Forelimb muscle (tissue), 1 donor: ENCODE results near the gene PRPF38A. TPM values are rescaled to one million over a fixed set of nuclear protein-coding genes. Genes with fewer than 3 reads are reported as not detected.
"Not testable (repeated sequence)": the region's sequence is repeated elsewhere in the genome, so short reads cannot be mapped to it uniquely, and the experiment has no call there.

Experiments used
- DNase-seq: peaks from one replicate; pipeline ENCODE4 v3.0.0-alpha.2; 2013; ENCODE audit warnings: low read depth
- polyA plus RNA-seq: library from polyadenylated mRNA; unstranded; fragments of 120-200 nt; gene quantifications from one replicate; pipeline ENCODE4 v1.2.1, GENCODE V29; 2013; ENCODE audit not compliant: insufficient read length

The PRPF38A gene
- 44.8 TPM for polyA plus RNA-seq

- DNase-seq = peak; percentile 93
Observed at GRCh38 chr1:52404116-52404974, at the start of gene PRPF38A, which contains the start of gene ORC1. Gene PRPF38A (plus strand): TSS chr1:52404602. CDS start chr1:52404750, 148 bp downstream. Gene ORC1 (minus strand): TSS chr1:52404423. CDS start chr1:52402223, 2,200 bp downstream.

DNA sequence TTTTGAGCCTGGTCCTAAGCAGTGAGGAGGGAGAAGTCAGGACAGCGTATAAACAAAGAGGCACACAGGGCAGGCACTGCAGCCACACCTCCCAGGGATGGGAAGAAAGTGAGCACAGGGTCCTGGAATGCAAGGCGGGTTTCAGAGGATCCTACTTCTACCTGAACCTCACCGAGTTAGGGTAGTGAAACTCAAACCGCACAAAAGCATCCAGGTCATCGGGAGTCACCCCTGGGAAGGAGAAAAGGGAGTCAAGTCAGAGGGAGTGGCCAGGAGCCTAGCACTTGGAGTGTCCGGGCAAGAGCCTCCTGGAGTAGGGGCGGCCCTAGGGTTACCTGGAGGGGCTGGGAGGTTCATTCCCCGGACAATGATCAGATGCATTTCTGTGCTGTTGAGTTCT lies 49.0 kb upstream of the PRPF38A start:
- DNase-seq = no peak

DNA sequence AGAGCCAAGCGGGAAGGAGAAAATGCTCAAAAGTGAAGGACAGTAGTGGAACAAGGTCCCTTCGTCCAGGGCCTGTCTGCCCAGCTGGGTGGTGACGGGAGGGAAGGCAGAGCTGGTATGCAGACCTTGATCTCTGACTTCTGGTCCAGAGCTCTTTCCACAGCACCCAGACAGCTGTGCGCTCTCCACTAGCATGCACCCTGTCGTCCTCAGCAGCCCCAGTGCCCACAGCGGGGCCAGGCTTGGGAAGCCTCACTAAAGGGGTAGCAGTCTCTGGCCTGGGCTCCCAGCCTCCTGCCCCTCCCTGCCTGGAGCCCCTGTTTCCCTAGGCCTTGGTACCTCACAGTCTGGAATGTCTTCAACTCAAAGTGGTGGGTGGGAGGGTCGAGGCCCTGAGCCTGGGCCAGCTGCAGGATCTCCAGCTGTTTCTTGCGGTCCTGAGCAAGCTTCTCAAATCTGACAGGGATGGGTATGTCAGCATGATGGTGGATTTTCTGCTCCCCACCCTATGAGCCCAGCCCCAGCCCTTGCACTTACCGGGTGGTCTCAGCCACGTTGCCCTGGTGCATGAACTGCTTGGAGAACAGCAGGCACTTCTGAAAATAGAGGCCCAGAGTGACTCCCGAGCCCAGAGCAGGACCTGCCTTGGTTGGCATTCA lies 48.4 kb upstream of the PRPF38A start:
- DNase-seq = no peak

DNA sequence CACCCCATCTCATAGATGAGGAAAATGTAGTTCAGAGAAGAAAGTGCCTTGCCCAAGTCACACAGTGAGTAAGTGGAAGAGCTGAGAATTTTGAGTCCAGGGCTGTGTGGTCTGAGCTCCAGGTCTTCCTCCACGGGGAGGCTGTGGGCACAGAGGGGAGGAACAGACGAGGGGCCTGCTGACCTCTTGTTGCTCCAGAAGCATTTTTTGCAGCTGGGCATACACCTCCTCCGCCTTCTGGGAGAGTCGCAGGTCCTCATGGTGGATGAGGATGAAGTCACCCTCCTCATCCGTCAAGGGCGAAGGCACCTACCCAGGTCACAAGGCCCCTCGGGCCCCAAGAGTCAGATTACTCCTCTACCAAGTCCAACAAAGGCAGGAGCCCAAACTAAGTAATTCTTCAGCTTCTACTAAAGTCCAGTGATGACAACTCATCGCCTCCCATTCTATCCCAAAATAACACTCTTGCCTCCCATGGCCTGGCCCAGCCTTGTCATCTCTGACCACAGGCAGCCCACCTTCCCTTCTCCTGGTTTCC lies 47.5 kb upstream of the PRPF38A start:
- no peak for DNase-seq

- no peak for DNase-seq
Observed at GRCh38 chr1:52357397-52357796, 47.0 kb upstream of the PRPF38A start.

GRCh38 chr1:52358851-52359497 lies 45.4 kb upstream of the PRPF38A start:
- DNase-seq = no peak

DNA sequence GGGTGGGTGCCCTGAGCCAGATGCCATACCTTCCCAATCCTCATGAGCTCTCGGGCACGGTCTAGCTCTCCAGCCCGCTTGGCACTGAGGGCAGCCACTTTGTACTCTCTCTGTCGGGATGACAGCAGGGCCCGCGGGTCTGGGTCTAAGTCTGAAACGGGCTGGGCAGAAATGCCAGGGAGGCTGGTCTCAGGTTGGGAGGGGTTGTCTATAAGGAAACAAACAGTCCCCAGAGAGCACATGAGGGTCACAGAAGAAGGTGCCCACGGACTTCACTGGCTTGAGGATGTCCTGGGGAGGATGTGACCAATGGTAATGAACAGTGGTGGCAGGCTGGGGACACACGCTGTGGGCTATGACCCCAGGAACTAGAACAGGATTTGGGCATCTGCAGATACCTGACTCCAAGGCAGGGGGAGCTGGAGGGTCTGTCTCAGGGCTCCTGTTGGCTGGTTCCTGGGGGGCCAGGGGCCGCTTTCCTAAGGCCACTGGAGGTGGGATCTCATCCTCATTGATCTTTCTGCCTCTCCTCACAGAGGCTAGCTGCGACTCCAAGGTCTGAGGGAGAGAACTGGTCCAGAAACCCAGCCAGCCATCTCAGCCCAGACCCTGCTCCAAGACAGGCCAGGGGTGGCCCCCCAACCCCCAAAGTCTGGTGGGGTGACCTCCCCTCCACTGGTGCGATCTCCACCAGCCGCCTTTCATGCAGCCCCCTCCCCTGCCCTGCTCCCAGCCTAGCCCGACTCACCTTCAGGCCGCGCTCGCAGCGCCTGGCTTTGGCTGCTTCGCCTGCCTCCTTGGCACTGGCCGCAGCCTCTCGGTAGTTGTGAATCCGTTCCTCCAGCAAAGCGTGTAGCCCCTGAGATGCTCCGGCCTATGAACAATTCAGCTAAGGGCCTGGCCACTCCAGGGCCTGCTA lies 44.5 kb upstream of the PRPF38A start:
- DNase-seq = no peak

GRCh38 chr1:52360595-52360968 lies 43.8 kb upstream of the PRPF38A start:
- DNase-seq = no peak

DNA sequence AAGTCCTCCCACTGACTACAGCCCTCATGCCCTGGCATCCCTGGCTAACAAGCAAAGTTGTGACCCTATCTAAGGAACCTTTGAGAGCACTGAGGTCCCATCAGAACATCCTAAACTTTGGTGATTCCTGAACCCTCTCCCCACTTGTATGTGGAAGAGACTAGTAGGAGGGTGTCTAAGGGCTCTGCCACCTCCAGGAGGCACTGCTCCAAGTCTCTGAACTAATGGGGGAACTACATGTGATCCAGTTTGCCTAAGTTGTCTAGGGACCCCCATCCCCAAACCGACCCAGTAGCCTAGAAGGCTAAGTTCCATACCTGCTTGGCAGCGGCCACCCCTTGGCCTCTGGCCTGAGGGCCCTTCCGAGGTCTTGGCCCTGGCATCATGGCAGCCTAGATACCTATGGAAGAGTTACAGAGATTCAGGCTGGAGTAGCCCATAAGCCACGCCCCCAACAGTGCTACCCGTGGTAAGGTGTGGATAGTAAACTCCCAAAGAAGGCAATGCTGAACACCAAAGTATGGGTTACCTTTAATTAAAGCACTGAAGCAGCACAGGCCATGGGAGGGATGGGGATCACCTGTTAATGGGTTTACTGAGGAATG lies 40.1 kb upstream of the PRPF38A start:
- no peak for DNase-seq

DNA sequence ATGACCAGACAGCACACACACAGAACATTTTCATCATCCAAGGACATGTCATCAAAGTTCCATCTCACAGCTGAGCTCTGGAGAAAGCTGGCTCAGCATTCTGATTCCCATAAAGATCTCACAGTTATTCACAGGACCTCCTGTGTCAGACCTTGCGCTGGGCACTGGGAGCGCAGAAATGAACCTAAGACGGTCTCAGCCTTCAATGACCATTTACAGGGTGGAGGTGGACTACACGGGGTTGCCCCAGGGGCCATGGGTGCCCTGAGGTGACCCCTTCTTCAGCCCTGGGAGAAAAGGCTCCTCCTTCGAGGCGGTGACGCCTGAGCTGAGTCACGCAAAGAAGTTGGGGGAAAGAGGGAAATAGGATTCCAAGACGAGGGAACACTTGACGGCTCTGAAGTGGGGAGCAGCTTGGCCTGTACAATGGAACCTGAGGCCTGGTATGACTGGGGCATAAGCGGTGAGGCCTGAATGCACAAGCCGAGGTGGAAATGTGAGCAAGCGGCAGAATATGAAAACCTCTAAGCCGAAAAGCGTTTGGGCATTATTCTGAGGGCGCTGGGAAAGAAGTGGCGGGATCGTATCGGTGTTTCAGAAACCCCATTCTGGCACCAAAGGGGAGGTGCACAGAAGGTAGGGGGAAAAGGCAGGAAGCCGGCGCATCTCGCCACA lies 39.2 kb upstream of the PRPF38A start:
- DNase-seq = no peak

- peak; percentile 75 for DNase-seq
Observed at GRCh38 chr1:52365746-52366516, 38.5 kb upstream of the PRPF38A start, which contains the start of gene CC2D1B. Gene CC2D1B (minus strand): TSS chr1:52366205. CDS start chr1:52364620, 1,585 bp downstream.

DNA sequence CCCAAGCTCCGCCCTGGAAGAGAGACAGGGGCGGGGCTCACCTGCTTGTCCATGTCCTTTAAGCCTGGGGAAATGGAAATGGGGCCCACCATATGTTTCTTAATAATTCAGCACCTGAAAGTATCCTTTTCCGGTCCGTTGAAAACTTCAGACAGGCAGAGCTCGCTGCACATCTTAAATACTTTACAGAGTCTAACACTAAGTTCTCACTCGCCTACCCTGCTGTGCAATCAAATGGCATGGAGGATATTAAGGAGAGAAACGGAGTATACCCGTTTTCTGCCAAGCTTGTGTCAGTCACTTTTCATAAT lies 37.9 kb upstream of the PRPF38A start:
- DNase-seq = no peak

DNA sequence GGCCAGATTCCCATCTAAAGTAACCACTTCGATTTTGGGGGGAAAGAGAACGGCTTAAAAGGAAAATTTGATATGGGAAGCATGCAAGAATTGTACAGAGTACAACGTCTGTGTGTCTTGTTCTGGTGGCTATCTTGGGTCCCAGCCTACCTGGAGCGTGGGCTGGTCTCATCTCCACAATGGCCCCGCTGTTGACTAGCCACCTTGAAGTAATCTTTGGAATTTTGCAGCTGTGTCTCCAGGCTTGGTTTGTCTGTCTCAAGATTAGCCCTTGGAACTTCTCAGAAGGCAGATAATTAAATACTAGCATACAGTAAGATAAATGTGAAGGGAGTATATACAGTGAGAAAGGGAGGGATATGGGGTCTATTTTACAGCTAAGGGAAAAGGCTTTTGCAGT lies 37.1 kb upstream of the PRPF38A start:
- DNase-seq = no peak

DNA sequence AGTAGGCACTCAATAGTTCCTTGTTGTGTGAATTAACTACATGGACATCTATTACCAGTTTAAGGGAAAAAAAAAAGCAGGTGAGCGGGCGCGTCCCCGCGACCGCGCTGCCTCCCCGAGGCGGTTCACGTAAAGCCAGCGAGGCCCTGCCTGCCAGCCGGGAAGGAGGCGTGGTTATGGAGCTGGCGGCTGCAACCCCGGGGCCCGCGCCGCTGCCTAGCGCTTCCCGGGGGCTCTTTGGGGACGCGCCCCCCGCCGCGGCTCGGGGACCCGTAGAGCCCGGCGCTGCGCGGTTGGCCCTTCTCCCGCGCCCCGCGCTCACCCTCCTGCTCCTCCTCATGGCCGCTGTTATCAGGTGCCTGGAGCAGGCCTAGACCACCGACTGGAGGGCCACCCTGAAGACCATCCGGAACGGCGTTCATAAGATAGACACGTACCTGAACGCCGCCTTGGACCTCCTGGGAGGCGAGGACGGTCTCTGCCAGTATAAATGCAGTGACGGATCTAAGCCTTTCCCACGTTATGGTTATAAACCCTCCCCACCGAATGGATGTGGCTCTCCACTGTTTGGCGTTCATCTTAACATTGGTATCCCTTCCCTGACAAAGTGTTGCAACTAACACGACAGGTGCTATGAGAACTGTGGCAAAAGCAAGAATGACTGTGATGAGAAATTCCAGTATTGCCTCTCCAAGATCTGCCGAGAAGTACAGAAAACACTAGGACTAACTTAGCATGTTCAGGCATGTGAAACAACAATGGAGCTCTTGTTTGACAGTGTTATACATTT lies 35.8 kb upstream of the PRPF38A start:
- DNase-seq = no peak

DNA sequence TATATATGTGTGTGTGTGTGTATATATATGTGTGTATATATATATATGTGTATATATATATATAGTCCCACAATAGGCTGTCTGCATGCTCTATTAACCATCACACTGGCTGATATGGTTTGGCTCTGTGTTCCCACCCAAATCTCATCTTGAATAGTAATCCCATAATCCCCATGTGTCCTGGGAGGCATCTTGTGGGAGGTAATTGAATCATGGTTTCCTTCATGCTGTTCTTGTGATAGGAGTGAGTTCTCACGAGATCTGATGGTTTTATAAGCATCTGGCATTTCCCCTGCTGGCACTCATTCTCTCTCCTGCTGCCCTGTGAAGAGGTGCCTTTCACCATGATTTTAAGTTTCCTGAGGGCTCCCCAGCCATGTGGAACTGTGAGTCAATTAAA lies 34.6 kb upstream of the PRPF38A start:
- DNase-seq = not testable (repeated sequence)

DNA sequence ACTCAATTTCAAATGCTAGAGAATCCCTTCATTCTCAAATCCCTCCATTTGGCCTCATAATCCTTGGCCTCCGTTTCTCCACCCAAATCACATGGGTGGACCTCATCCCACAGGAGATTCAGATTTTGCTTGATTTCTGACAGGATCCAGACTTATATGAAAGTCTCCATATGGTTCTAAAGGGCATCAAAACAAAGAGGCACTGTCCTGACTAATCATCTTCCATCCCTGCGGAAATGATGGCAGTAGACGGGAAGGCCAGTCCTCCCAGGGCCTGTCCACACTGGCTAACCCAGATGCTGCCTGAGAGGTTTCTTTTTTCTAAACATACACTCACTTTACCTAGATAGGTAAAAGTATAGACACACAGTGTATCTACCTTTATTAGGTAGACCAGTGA lies 19.0 kb upstream of the PRPF38A start:
- no peak for DNase-seq

GRCh38 chr1:52386458-52386857 lies 17.9 kb upstream of the PRPF38A start:
- no peak for DNase-seq

- no peak for DNase-seq
Observed at GRCh38 chr1:52393174-52393573, 11.2 kb upstream of the PRPF38A start.

- no peak for DNase-seq
Observed at GRCh38 chr1:52399629-52400028, 4.8 kb upstream of the PRPF38A start.
